AG10803 (cell line): ENCODE data around the gene HAX1.
"Not testable (repeated sequence)": the region's sequence is repeated elsewhere in the genome, so short reads cannot be mapped to it uniquely, and the experiment has no call there.

Source experiments
- DNase-seq: peaks from one replicate; pipeline ENCODE4 v3.0.0; 2010; ENCODE audit warnings: low read depth
- H3K4me3 ChIP-seq: 2 replicates; pipeline ENCODE4 v1.5.1; 2011; ENCODE audit warnings: mild to moderate bottlenecking, low read length, control low read depth
- TF ChIP-seq, protein P1 (sequence below): conservative IDR thresholded peaks from 2 replicates; pipeline ENCODE4 v1.5.1; 2011; ENCODE audit warnings: mild to moderate bottlenecking, low read length, control low read depth, inconsistent platforms

Gene HAX1

DNA sequence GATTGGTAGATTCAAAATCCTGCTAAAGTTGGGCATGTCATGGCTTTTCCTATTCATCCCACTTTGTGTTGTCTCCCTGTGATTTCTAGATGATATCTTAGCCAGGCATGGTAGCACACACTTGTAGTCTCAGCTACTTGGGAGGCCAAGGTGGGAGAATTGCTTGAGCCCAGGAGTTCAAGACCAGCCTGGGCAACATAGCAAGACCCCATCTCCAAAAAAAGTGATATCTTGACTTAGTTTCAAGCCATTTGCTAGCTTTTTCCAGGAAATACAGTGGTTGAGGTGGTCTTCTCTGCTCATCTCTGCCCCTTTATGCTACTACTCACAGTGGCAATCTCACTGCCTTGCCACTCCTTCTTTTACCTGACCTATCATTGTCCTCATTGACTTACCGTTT, 12.3 kb upstream of the HAX1 start:
- no peak for DNase-seq
- H3K4me3 ChIP-seq: no peak overlapping the region
- TF ChIP-seq, protein P1, sequence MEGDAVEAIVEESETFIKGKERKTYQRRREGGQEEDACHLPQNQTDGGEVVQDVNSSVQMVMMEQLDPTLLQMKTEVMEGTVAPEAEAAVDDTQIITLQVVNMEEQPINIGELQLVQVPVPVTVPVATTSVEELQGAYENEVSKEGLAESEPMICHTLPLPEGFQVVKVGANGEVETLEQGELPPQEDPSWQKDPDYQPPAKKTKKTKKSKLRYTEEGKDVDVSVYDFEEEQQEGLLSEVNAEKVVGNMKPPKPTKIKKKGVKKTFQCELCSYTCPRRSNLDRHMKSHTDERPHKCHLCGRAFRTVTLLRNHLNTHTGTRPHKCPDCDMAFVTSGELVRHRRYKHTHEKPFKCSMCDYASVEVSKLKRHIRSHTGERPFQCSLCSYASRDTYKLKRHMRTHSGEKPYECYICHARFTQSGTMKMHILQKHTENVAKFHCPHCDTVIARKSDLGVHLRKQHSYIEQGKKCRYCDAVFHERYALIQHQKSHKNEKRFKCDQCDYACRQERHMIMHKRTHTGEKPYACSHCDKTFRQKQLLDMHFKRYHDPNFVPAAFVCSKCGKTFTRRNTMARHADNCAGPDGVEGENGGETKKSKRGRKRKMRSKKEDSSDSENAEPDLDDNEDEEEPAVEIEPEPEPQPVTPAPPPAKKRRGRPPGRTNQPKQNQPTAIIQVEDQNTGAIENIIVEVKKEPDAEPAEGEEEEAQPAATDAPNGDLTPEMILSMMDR: no peak

DNA sequence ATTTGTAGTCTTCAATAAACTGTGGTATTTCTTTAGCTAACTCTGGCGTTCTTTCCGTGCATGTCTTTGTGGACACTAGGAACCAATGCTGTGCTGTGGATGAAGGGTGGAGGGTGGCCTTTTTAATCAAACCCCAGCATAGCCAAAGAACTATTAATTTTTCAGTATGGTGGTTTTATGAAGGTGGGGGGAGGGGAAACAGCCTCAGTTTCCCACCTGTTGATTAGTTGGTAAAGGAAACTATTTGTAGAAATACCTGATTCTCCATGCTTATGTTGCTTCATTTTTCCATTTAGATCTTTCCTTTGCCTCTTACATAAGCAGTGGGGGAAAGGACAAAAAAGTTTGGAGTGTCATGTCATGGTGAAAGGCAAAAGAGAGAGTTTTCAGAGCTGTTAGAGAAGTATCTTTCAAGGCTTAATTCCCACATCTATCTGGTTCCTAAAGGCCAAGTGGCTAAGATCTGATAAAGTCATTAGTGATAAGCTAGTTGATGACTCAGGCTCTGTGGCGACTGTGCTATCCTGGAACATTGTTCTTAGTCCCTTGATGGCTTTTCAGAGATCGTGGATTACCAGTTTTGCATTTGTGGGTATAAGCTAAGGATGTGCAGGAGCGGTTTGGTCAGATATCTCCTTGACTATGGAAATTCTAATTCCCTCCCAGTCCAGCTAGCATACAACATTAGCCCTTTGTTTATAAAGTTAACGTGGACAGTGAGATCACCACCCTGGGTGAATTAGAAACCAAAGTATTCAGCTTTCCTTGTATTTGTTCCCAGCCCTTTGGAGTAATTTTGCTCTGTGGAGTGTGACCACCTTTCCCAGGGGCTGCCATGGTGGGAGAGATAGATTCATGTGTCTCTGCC, 8.7 kb upstream of the HAX1 start:
- DNase-seq: no peak
- TF ChIP-seq, protein P1: no peak
- H3K4me3 ChIP-seq: no peak overlapping the region

DNA sequence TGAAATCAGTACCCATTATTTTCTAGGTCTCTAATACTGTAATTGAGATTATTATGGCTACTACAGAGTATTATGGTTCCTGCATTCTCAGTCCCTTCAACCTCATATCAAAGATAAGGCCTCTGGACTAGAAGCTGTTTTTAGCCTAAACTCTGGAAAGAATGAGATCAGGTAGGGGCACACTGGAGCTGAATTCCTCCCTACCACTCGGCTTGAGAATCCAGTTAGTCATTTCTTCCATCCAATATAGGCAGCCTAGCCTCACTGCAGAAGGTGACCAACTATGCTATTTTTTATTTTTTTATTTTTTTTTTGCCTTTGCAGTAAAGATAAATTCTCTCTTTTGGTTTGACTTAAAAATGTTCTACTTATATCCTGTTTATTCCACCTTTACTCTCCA, 8.0 kb upstream of the HAX1 start:
- TF ChIP-seq, protein P1: no peak
- no peak overlapping the region for H3K4me3 ChIP-seq
- no peak for DNase-seq

DNA sequence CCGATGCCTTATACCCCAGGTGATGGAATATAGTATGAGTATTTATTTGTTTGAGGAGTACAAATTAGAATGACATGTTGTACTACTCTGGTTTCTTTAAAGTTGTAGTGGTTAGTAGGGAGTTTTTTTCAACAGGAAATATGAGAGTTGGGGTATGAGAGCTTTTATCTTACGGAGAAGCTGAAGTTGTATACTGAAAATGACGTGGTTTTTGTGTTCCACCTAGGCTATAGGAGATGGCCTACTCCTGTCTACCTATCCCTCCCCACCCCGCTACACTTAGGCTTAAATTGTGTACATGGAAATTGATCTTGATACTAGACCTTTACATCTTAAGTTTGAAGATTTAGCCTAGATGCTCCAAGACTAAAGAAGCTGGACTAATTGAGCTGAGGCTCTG, 6.8 kb upstream of the HAX1 start:
- no peak for DNase-seq
- H3K4me3 ChIP-seq: no peak overlapping the region
- TF ChIP-seq, protein P1: no peak

DNA sequence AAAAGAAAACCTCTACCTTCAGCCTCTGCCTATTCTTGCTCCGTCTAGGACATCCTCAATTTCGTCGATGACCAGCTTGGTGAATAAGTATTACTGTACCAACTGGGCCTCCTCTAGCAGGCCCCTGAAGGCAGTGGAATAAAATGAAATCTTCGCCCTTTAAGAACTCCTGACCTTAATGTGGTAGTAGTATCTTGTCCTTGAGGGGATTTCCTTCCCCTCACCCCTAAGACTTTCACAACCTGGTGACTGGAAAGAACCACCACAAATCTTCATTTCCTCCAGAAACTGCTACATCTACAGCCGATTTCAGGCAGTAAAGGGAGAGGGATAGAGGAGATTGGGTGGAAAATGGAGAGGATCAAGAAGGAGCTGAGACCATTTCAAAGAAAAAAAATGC, 1.6 kb upstream of the HAX1 start:
- TF ChIP-seq, protein P1: no peak
- DNase-seq: no peak
- H3K4me3 ChIP-seq: no peak overlapping the region

GRCh38 chr1:154272999-154273563, 652 bp downstream of the HAX1 start:
- peak overlapping the region; percentile 99 for H3K4me3 ChIP-seq
- TF ChIP-seq, protein P1: no peak
- DNase-seq: peak; percentile 23

- TF ChIP-seq, protein P1: peak; percentile 22
- no peak for DNase-seq
- no peak overlapping the region for H3K4me3 ChIP-seq
Observed at GRCh38 chr1:154276797-154277196, 4.4 kb downstream of the HAX1 start.

DNA sequence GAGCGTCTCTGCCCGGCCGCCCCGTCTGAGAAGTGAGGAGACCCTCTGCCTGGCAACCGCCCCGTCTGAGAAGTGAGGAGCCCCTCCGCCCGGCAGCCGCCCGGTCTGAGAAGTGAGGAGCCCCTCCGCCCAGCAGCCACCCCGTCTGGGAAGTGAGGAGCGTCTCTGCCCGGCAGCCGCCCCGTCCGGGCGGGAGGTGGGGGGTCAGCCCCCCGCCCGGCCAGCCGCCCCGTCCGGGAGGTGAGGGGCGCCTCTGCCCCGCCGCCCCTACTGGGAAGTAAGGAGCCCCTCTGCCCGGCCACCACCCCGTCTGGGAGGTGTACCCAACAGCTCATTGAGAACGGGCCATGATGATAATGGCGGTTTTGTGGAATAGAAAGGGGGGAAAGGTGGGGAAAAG, 15.2 kb downstream of the HAX1 start:
- not testable (repeated sequence) for H3K4me3 ChIP-seq, DNase-seq
